Large intestine (tissue), 3 donors: ENCODE data around the gene PPFIA4. TPM values are rescaled to one million over a fixed set of nuclear protein-coding genes. Genes with fewer than 3 reads are reported as not detected.

Experiments
- DNase-seq, 2 donors: peaks; one replicate each; pipeline versions ENCODE4 v3.0.0 to v3.0.0-alpha.2; 2013
- H3K27ac ChIP-seq: one replicate; pipeline ENCODE4 v1.5.1; 2013; ENCODE audit warnings: low read length
- H3K27me3 ChIP-seq: 2 replicates; pipeline ENCODE4 v1.6.1; 2013; ENCODE audit warnings: low read length; ENCODE audit not compliant: control insufficient read depth, insufficient read depth
- H3K36me3 ChIP-seq: 2 replicates; pipeline ENCODE4 v1.6.1; 2013; ENCODE audit warnings: low read length; ENCODE audit not compliant: control insufficient read depth, insufficient read depth
- H3K4me1 ChIP-seq: one replicate; pipeline ENCODE4 v1.6.1; 2013; ENCODE audit warnings: low read length; ENCODE audit not compliant: control insufficient read depth, insufficient read depth
- H3K4me3 ChIP-seq: one replicate; pipeline ENCODE4 v1.5.1; 2013; ENCODE audit warnings: low read length
- H3K9me3 ChIP-seq: one replicate; pipeline ENCODE4 v1.6.1; 2013; ENCODE audit warnings: mild to moderate bottlenecking, low read depth, low read length, moderate library complexity; ENCODE audit not compliant: control insufficient read depth
- WGBS: methylation state at CpG from one replicate; pipeline ENCODE4 v1.1.5; 2013; ENCODE audit warnings: low lambda C conversion rate; ENCODE audit not compliant: insufficient coverage; 5-methylcytosine and 5-hydroxymethylcytosine counted together
- polyA plus RNA-seq: library from polyadenylated mRNA; unstranded; fragments of 120-200 nt; gene quantifications from one replicate; pipeline ENCODE4 v1.2.1, GENCODE V29; 2013

PPFIA4 gene
- polyA plus RNA-seq, 1 donor = 4.1 TPM

DNA sequence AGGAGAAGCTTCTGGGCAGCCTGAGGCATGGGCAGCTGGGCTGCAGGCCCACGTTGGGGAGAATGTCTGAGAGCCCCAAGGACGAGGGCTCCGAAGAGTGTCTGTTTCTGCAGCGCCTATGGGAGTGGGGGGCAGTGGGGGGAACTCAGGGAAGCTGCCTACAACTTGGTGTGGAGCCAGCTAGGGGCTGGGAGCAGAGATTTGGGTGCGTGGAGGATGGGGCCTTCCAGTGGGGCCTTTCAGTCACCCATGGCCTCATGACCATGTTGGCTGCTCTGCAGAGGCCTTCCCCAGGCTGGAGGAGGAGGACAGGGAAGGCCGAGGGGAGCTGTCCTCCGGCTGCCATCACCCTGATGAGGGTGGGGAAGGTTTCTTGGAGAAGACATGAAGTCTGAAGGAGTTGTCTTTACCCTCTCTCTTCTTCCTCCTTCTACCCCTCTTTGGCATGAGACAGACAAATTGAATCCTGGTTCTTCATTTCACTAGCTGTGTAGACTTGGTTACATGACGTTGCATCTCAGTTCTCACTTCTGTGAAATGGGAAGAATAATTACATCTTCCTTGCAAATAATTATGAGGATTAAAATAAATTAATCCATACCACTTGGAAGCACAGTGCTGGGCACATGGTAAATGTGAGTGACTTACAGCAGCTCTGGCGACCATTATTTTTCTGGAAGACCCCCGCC lies 8.3 kb downstream of the PPFIA4 start:
- DNase-seq = no peak
- Histone ChIP-seq H3K36me3 (no peaks in the 10 kb centered on the region), H3K4me3 (no peak overlapping the region), H3K9me3 (no peaks in the 10 kb centered on the region), H3K27me3 (no peaks in the 10 kb centered on the region), H3K4me1 (no peaks in the 10 kb centered on the region), H3K27ac (no peak overlapping the region)
- WGBS = 100% methylated on average over 1 of the region's 10 CpGs

DNA sequence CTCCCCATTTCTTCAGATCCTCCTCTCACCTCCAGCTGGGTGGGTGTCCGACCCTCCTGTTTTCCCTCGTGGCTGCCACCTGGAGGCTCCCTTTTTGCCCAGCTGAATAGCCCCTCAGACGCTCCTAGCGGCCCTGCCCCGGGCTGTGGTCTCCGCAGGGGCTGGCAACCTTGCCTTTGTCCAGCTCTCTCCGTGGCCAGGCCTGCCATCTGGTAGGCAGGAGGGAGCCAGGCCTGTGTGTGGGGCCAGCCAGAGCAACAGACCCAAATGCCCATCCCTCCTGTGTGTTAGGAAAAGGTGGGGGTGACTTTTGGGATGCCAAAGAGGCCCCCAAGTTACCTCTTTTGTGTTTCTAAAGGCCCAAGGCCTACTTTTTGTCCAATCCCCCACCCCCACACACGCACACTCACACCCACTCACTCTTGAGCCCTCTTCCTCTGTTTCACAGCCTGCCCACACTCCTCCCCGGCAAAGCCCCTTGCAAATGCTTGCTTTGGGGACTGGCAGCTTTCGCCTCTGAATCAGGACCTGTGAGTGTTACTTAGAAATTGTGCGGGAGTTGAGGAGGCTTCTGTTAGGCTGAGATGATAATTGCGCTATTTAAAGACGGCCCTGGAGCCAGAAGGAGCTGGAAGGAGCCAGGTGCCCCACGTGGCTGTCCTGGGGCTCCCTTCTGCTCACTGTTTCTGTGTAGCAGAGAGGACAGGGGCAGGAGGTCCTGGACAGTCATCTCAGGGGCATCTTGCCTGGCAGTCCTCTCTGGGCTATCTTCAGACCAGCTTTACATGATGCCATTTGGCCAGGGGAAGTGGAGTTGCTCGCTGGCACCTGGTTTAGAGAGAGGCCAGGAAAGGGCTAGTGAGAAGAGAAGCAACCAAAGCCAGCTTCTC lies 9.1 kb downstream of the PPFIA4 start:
- Histone ChIP-seq H3K4me1 (no peaks in the 10 kb centered on the region), H3K4me3 (no peak overlapping the region), H3K9me3 (no peaks in the 10 kb centered on the region), H3K36me3 (no peaks in the 10 kb centered on the region), H3K27ac (no peak overlapping the region), H3K27me3 (no peaks in the 10 kb centered on the region)
- 100% methylated on average over 1 of the region's 15 CpGs for WGBS
- no peak for DNase-seq

DNA sequence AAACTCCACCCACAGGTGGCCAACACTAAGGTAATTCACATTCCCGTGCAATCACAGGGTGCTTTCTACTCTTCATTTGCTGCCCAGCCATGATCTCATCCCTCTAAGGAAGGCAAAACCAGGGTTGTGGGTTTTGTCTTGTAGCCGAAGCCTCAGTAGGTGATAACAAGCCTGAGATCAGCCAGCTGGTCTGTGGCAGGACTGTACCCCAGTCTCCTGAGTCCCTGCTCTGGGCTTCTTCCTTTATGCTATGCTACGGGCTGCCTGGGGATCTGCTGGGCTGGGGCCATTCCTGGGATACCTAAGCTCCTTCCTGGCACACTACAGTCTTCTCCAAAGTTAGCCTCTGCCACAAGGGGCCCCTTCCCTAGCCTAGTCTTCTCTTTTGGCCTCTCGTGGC lies 9.8 kb downstream of the PPFIA4 start:
- no CpG with 5 or more reads among the region's 4 CpGs for WGBS
- Histone ChIP-seq H3K4me3 (no peak overlapping the region), H3K9me3 (no peaks in the 10 kb centered on the region), H3K27ac (no peak overlapping the region), H3K27me3 (peaks cover 2% of the 10 kb centered on the region), H3K36me3 (no peaks in the 10 kb centered on the region), H3K4me1 (no peaks in the 10 kb centered on the region)
- DNase-seq = no peak

DNA sequence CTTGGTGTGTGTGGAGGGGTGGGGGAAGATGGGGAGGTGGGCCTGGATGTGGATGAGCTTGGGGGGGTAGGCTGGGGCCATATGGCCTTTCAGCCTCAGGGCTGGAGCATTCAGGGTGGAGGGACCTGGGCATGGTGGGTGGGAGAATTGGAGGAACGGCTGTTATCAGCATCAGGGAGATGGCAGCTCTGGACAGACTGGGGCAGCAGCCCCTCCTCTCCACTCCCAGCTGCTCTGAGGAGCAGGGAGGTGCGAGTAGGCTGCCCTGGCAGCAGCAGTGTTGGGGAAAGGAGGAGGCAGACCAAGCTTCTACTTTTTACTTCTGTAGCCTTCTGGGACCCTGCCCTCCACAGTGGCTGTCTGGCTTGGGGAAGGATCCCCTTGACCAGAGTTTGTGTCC lies 10.2 kb downstream of the PPFIA4 start:
- no CpG with 5 or more reads among the region's 2 CpGs for WGBS
- no peaks in the 10 kb centered on the region for H3K36me3 ChIP-seq
- no peaks in the 10 kb centered on the region for H3K9me3 ChIP-seq
- H3K27ac ChIP-seq = no peak overlapping the region
- DNase-seq = no peak
- H3K27me3 ChIP-seq = peaks cover 2% of the 10 kb centered on the region
- H3K4me1 ChIP-seq = no peaks in the 10 kb centered on the region
- no peak overlapping the region for H3K4me3 ChIP-seq

DNA sequence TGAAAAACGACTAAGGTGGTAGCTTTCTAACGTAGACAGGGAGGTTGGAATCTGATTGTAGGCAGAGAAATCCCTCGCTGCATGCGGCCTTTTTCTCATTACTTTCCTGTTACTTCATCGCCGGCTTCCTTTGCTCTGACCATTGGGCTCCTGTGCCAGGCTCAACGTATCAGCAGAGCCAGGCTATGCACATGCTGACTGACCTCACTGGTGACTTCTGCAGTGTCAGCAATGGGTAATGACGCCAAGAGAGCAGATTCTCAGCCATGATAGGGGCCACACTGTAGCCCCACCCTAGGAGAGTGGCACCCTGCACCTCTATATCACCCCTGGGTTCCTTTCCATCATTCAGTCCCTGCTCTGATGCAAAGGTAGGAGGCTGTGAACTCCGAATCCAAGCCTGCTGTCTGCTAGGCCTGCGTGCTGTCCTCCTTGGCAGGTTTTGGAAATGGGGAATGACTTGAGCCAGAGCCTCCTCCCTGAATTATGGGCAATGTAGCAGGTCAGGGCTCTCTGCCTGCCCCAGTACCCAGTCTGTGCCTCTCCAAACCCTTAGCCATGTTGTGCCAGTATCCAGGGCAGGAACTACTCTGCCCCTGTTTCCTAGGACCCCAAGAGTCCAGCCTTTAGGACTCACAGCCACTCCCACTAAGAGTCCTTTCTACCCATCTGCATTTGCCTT lies 11.4 kb downstream of the PPFIA4 start:
- DNase-seq = no peak
- peaks cover 2% of the 10 kb centered on the region for H3K27me3 ChIP-seq
- no CpG with 5 or more reads among the region's 10 CpGs for WGBS
- no peaks in the 10 kb centered on the region for H3K36me3 ChIP-seq
- H3K4me1 ChIP-seq = no peaks in the 10 kb centered on the region
- no peak overlapping the region for H3K4me3 ChIP-seq
- H3K27ac ChIP-seq = no peak overlapping the region
- H3K9me3 ChIP-seq = no peaks in the 10 kb centered on the region

DNA sequence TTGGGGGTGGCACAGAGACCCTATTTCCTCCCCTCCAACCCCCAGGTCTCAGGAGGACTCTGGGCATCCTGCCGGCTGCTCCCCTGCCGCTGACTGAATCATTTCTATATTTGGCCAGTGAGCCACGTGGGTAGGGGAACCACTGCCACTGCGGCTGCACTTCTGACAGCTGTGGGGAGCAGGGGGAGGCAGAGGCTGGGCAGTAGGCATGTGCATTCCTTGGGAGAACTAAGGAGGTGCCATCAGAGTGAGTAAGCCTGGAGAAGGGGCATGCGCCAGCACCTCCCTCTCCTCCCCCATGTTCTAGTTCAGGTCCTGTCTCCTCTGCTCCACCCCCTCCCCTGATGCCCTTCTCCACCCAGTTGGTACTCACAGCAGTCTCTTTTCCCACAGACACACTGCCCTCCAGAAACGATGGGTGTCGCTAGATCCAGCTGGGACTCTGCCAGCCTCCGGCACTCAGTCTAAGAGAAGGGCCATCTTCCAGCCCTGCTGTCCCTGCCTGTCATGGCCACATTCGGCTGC lies 12.0 kb downstream of the PPFIA4 start:
- Histone ChIP-seq H3K36me3 (no peaks in the 10 kb centered on the region), H3K4me3 (no peak overlapping the region), H3K4me1 (no peaks in the 10 kb centered on the region), H3K9me3 (no peaks in the 10 kb centered on the region), H3K27ac (no peak overlapping the region), H3K27me3 (peaks cover 2% of the 10 kb centered on the region)
- no peak for DNase-seq
- WGBS = no CpG with 5 or more reads among the region's 9 CpGs

DNA sequence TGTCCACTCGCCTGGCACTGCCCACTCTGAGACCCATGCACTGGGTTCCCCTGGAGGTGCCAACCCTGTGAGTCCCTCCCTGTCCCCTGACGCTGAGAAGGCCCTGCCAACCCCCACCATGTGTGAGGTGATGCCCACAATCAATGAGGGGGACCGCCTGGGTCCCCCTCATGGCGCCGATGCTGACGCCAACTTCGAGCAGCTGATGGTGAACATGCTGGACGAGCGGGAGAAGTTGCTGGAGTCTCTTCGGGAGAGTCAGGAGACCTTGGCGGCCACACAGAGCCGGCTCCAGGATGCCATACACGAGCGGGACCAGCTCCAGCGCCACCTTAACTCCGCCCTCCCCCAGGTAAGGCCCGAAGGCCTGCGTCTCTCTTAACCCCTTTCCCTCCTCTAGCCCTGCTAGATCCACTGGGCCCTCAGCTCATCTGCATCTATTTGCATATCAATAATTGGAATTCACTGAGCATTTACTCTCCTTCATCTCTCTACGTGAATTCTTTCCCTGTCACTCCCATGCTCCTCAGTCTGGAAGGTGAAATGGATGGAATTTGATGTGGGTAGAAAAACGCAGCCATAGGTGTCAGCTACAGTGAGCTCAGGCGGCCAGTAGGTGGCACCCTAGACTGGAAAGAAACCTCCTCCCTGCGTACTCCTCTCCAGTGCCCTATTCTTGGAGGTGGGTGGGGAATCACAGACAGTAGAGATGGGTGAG lies 12.8 kb downstream of the PPFIA4 start:
- H3K27me3 ChIP-seq = peaks cover 2% of the 10 kb centered on the region
- no peaks in the 10 kb centered on the region for H3K9me3 ChIP-seq
- H3K36me3 ChIP-seq = no peaks in the 10 kb centered on the region
- WGBS = no CpG with 5 or more reads among the region's 22 CpGs
- no peak overlapping the region for H3K4me3 ChIP-seq
- peak; percentile 38 to 48 for DNase-seq
- H3K4me1 ChIP-seq = no peaks in the 10 kb centered on the region
- no peak overlapping the region for H3K27ac ChIP-seq

DNA sequence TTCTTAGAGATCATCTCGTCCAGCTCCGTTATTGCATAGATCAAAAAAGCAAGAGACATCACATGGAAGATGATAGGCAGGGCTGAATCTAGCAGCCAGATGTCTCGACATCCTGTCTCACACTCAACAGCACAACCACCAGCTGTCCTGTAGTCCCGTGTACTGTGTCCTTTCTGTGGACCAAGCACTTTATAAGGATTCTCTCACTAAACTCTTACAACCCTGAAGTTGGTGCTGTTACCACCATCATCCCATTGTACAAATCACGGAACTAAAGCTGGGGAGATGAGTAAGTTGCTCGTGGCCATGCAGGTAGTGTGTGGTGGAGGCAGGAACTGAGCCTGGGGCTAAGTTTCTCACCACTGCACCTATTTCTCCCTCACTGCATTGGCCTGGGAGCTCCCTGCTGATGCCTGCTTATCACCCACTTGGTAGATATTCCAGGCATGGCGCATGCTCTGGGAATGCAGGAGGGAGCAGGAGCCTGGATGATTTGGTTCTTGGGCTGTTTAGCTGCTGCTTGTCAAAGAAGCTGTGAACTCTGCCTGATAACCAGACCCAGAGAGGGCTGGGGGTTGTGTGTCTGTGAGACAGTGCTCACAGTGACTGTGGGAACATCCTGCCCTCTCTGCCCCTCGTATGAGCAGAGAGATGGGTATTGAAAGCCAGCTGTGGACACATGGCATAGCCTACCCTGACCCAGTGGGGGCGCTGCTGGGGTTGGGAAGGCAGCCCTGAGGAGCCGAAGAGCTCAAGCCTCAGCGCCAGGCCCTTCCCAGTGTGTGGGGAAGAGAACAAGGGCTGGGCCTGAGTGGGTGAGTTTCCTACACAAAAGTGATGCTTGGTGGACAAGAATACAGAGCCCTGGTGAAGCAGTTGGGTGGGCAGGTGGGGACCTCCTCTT lies 13.6 kb downstream of the PPFIA4 start:
- Histone ChIP-seq H3K36me3 (no peaks in the 10 kb centered on the region), H3K9me3 (no peaks in the 10 kb centered on the region), H3K27me3 (peaks cover 2% of the 10 kb centered on the region), H3K4me1 (no peaks in the 10 kb centered on the region), H3K27ac (no peak overlapping the region), H3K4me3 (no peak overlapping the region)
- DNase-seq = no peak
- no CpG with 5 or more reads among the region's 11 CpGs for WGBS

DNA sequence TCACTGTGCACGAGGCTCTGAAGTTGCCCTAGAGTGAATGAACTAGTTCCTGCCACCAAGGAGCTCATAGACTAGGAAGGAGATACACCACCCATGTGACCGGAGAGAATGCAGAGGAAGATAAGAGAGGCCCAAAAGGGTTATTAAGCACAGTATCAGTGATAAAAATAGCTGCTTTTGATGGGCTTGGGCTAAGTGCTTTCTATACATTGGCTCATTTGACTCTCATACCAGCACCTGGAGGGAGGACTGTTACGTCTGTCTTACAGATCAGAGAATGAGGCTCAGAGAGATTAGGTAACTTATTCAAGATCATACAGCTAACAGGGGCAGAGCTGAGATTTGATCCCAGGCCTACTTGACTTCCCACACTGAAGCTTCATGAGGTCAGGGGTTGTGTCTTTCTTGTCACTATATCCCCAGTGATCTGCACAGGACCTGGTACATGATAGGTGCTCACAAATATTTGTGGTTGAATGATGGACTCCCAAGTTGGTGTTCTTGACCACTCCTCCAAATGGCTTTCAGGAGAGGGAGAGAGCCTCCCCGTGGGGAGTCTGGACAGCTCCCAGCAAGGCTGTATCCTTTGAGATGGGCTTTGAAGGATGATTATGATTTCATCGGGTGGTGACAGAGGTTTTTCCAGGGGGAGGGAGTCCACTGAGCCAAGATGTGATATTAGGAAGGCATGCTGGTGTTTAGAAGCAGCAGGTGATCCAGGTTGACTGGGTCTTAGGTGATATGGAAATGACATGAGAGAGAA lies 14.4 kb downstream of the PPFIA4 start:
- no peaks in the 10 kb centered on the region for H3K36me3 ChIP-seq
- WGBS = no CpG with 5 or more reads among the region's 5 CpGs

More for the DNA sequence above, 14.4 kb downstream of the PPFIA4 start:
- no peak overlapping the region for H3K27ac ChIP-seq
- H3K4me3 ChIP-seq = no peak overlapping the region
- H3K27me3 ChIP-seq = peaks cover 2% of the 10 kb centered on the region
- no peaks in the 10 kb centered on the region for H3K9me3 ChIP-seq
- H3K4me1 ChIP-seq = no peaks in the 10 kb centered on the region
- DNase-seq = no peak
